HepG2 (cell line): ENCODE measurements around the gene FARSB. TPM values are rescaled to one million over a fixed set of nuclear protein-coding genes. Genes with fewer than 3 reads are reported as not detected.
A peak's percentile ranks its signal among the peaks of the same experiment; 100 is the strongest.

Experiments used
- FOXJ3 ChIP-seq: sonication (generic); formaldehyde crosslinking; IDR thresholded peaks from 2 replicates; pipeline ENCODE4 v1.4.0; 2020; ENCODE audit warnings: missing genetic modification reagents, mild to moderate bottlenecking, borderline replicate concordance
- GABPB1 ChIP-seq: IDR thresholded peaks from 2 replicates; pipeline ENCODE4 v1.6.1; 2016; ENCODE audit warnings: mild to moderate bottlenecking, missing genetic modification reagents, moderate library complexity, missing compliant biosample characterization
- KLF16 ChIP-seq, 2 experiments: sonication (generic) in 1 of 2; formaldehyde crosslinking in 1 of 2; IDR thresholded peaks; 2 replicates each; pipeline versions ENCODE4 v1.6.1 to v1.8.0; 2016 to 2023; ENCODE audit warnings: missing genetic modification reagents in 2 of 2, missing compliant biosample characterization in 1 of 2
- MLXIP ChIP-seq: sonication (generic); formaldehyde crosslinking; IDR thresholded peaks from 2 replicates; pipeline ENCODE4 v1.9.0; 2021; ENCODE audit warnings: missing genetic modification reagents, borderline replicate concordance
- MXD4 ChIP-seq: IDR thresholded peaks from 2 replicates; pipeline ENCODE4 v1.6.1; 2016; ENCODE audit warnings: mild to moderate bottlenecking, missing biosample characterization, missing genetic modification reagents
- NR2F1 ChIP-seq, 2 experiments: fragments of 450-650 bp in 1 of 2; formaldehyde crosslinking in 1 of 2; IDR thresholded peaks; 2 replicates each; pipeline versions ENCODE4 v1.5.0 to v1.6.1; 2016 to 2020; ENCODE audit warnings: mild to moderate bottlenecking in 1 of 2, missing compliant biosample characterization in 1 of 2, missing genetic modification reagents in 1 of 2, moderate library complexity in 1 of 2
- PHF5A ChIP-seq: IDR thresholded peaks from one replicate; pipeline ENCODE4 v1.6.1; 2018; ENCODE audit warnings: low read depth, missing genetic modification reagents; ENCODE audit not compliant: unreplicated experiment
- RBM39 ChIP-seq: fragments of 200-400 bp; formaldehyde crosslinking; IDR thresholded peaks from one replicate; pipeline ENCODE4 v1.6.1; 2018; ENCODE audit warnings: antibody characterized with exemption, mild to moderate bottlenecking, low read depth, low read length; ENCODE audit not compliant: poor library complexity, severe bottlenecking
- SIN3B ChIP-seq: fragments of 150-350 bp; IDR thresholded peaks from 2 replicates; pipeline ENCODE4 v1.6.1; 2014; ENCODE audit warnings: low read length
- SOX6 ChIP-seq, 2 experiments: fragments of 450-650 bp in 1 of 2; sonication (generic) in 1 of 2; formaldehyde crosslinking in 1 of 2; IDR thresholded peaks; 2 replicates each; pipeline versions ENCODE4 v1.4.0 to v1.6.1; 2017 to 2020; ENCODE audit warnings: antibody characterized with exemption in 1 of 2, mild to moderate bottlenecking in 1 of 2, missing genetic modification reagents in 1 of 2
- SP5 ChIP-seq: IDR thresholded peaks from 2 replicates; pipeline ENCODE4 v1.6.1; 2016; ENCODE audit warnings: low read depth, borderline replicate concordance
- XRCC5 ChIP-seq: fragments of 200-400 bp; formaldehyde crosslinking; optimal IDR thresholded peaks from 2 replicates; pipeline ENCODE3; 2017; ENCODE audit warnings: mild to moderate bottlenecking, low read length
- ZBTB20 ChIP-seq: sonication (generic); formaldehyde crosslinking; IDR thresholded peaks from 2 replicates; pipeline ENCODE4 v1.8.1; 2023; ENCODE audit warnings: missing genetic modification reagents, low read depth, mild to moderate bottlenecking, borderline replicate concordance
- ZNF292 ChIP-seq: sonication (generic); formaldehyde crosslinking; IDR thresholded peaks from 2 replicates; pipeline ENCODE4 v1.8.1; 2022; ENCODE audit warnings: mild to moderate bottlenecking, low read depth, missing genetic modification reagents, borderline replicate concordance
- ZNF350 ChIP-seq: sonication (generic); formaldehyde crosslinking; IDR thresholded peaks from 2 replicates; pipeline ENCODE4 v1.4.0; 2020; ENCODE audit warnings: mild to moderate bottlenecking, low read depth, missing genetic modification reagents, borderline replicate concordance
- ZNF543 ChIP-seq: sonication (generic); formaldehyde crosslinking; IDR thresholded peaks from 2 replicates; pipeline ENCODE4 v1.4.0; 2020; ENCODE audit warnings: mild to moderate bottlenecking, missing genetic modification reagents
- ZNF660 ChIP-seq: sonication (generic); formaldehyde crosslinking; IDR thresholded peaks from 2 replicates; pipeline ENCODE4 v1.5.1; 2020; ENCODE audit warnings: mild to moderate bottlenecking, low read depth, missing genetic modification reagents, borderline replicate concordance
- polyA plus RNA-seq, 8 experiments: library from polyadenylated mRNA; depleted of rRNA in 3 of 8; stranded (reverse) in 7 of 8; unstranded in 1 of 8; fragments of >200 nt; fragmentation: Illumina TruSeq in 4 of 8; extraction: Trizol in 4 of 8; gene quantifications; 2 replicates each; pipeline versions ENCODE4 v1.2.1 to v1.2.3, GENCODE V29; 2011 to 2016; ENCODE audit warnings: low read depth in 4 of 8, missing spikeins in 1 of 8, mixed read lengths in 1 of 8; ENCODE audit not compliant: insufficient read depth in 1 of 8
- total RNA-seq, 5 experiments: library from RNA; depleted of rRNA; stranded (reverse); fragments of >200 nt; fragmentation: Illumina TruSeq; extraction: Trizol; gene quantifications; 2 replicates each; pipeline ENCODE4 v1.2.3, GENCODE V29; 2016; ENCODE audit warnings: low read depth in 1 of 5
- TF ChIP-seq, protein P1 (sequence below): sonication (generic); formaldehyde crosslinking; IDR thresholded peaks from 2 replicates; pipeline ENCODE4 v1.8.0; 2022; ENCODE audit warnings: missing genetic modification reagents, mild to moderate bottlenecking, borderline replicate concordance
- TF ChIP-seq, protein P2 (sequence below): sonication (generic); formaldehyde crosslinking; IDR thresholded peaks from 2 replicates; pipeline ENCODE4 v1.8.1; 2022; ENCODE audit warnings: low read depth, mild to moderate bottlenecking, missing genetic modification reagents
- TF ChIP-seq, protein P3 (sequence below): sonication (generic); formaldehyde crosslinking; conservative IDR thresholded peaks from 2 replicates; pipeline ENCODE4 v1.4.0; 2020; ENCODE audit warnings: missing genetic modification reagents

Gene FARSB
- total and polyA plus RNA-seq, 2 of the 13 experiments (the other 11 are each of a cell fraction or from before 2014, with no cell fraction given), result 23.3 to 45.9 TPM

GRCh38 chr2:222690564-222691200 lies 34.8 kb upstream of the FARSB start (continued):
- TF ChIP-seq MLXIP (CRISPR knock-in tag) (no peak), NR2F1 (CRISPR knock-in tag; IDR thresholded peaks at IDR 0.05) (no peak), ZNF292 (no peak), PHF5A (no peak), RBM39 (no peak), ZBTB20 (CRISPR knock-in tag) (no peak), FOXJ3 (CRISPR knock-in tag) (peak; percentile 52; the same call in 1 of the 2 replicates), ZNF660 (CRISPR knock-in tag) (no peak), ZNF350 (CRISPR knock-in tag) (peak; percentile 59; the same call in 1 of the 2 replicates), SIN3B (0 out of 2 replicates have a peak, but pooled peaks have one; percentile 42), MXD4 (peak; percentile 72; the same call in 1 of the 2 replicates), SOX6 (IDR thresholded peaks at IDR 0.05) (no peak), SOX6 (CRISPR knock-in tag; IDR thresholded peaks at IDR 0.05) (peak; percentile 41; the same call in 1 of the 2 replicates), GABPB1 (CRISPR knock-in tag) (peak; percentile 66), ZNF543 (CRISPR knock-in tag) (no peak), XRCC5 (peak; percentile 98), KLF16 (CRISPR knock-in tag; IDR thresholded peaks at IDR 0.05) (peak in 1 of 2 experiments; percentile 88; a peak in 2 of 4 replicates), SP5 (CRISPR knock-in tag) (no peak)
- TF ChIP-seq, protein P1, sequence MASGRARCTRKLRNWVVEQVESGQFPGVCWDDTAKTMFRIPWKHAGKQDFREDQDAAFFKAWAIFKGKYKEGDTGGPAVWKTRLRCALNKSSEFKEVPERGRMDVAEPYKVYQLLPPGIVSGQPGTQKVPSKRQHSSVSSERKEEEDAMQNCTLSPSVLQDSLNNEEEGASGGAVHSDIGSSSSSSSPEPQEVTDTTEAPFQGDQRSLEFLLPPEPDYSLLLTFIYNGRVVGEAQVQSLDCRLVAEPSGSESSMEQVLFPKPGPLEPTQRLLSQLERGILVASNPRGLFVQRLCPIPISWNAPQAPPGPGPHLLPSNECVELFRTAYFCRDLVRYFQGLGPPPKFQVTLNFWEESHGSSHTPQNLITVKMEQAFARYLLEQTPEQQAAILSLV (CRISPR knock-in tag), result no peak
- TF ChIP-seq, protein P2, sequence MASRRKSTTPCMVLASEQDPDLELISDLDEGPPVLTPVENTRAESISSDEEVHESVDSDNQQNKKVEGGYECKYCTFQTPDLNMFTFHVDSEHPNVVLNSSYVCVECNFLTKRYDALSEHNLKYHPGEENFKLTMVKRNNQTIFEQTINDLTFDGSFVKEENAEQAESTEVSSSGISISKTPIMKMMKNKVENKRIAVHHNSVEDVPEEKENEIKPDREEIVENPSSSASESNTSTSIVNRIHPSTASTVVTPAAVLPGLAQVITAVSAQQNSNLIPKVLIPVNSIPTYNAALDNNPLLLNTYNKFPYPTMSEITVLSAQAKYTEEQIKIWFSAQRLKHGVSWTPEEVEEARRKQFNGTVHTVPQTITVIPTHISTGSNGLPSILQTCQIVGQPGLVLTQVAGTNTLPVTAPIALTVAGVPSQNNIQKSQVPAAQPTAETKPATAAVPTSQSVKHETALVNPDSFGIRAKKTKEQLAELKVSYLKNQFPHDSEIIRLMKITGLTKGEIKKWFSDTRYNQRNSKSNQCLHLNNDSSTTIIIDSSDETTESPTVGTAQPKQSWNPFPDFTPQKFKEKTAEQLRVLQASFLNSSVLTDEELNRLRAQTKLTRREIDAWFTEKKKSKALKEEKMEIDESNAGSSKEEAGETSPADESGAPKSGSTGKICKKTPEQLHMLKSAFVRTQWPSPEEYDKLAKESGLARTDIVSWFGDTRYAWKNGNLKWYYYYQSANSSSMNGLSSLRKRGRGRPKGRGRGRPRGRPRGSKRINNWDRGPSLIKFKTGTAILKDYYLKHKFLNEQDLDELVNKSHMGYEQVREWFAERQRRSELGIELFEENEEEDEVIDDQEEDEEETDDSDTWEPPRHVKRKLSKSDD (CRISPR knock-in tag), result no peak
- TF ChIP-seq, protein P3, sequence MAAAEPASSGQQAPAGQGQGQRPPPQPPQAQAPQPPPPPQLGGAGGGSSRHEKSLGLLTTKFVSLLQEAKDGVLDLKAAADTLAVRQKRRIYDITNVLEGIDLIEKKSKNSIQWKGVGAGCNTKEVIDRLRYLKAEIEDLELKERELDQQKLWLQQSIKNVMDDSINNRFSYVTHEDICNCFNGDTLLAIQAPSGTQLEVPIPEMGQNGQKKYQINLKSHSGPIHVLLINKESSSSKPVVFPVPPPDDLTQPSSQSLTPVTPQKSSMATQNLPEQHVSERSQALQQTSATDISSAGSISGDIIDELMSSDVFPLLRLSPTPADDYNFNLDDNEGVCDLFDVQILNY, result no peak
